SU-DHL-6 (cell line): Measurements from ENCODE around the gene DAAM1.

Source experiments
- EZH2phosphoT487 ChIP-seq: fragments of 200-600 bp; sonication (generic), shearing (Covaris generic); conservative IDR thresholded peaks from 2 replicates; pipeline ENCODE4 v1.6.1; 2018; ENCODE audit warnings: mild to moderate bottlenecking, antibody characterized with exemption, low read length, moderate library complexity, mixed read lengths
- TF ChIP-seq, protein P1 (sequence below): fragments of 200-600 bp; sonication (generic); IDR thresholded peaks from one replicate; pipeline ENCODE4 v1.5.1; 2017; ENCODE audit warnings: antibody characterized with exemption, mild to moderate bottlenecking, low read length, moderate library complexity; ENCODE audit not compliant: insufficient read depth, poor library complexity, severe bottlenecking

DNA sequence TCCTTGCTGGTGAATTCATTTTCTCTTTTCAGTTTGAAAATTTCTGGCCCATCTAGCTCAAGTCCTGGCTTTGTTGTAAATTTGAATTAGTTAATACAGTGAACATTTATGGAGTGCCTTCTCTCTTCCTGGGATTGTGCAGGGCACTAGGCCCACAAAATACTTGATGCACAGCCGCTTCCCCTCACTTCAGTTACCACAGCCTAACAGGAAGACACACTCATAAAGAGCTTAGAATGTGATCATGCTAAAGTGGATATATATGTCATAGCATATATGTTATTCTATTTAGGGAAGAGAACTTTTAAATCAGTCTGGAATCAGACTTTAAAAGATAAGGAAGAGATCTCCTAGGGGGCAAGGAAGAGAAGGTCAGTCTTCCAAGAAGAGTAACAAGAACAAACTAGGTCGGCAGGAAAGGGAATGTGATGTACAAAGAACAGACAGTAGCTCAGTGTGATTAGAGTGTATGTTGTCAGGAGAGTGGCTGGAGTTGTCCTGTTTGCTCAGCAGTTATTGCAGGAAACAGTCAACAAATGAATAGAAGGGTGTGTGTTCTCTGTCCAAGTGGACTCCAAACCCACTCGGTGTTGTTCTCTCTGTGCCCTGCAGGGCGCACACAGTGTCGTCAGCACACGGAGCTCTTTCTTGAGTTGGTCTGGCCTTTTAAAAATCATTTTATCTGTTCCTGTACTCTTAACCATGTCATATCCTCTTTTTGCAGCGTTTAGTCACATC is 74.4 kb downstream of the DAAM1 start:
- TF ChIP-seq EZH2phosphoT487 = no peak
- TF ChIP-seq, protein P1, sequence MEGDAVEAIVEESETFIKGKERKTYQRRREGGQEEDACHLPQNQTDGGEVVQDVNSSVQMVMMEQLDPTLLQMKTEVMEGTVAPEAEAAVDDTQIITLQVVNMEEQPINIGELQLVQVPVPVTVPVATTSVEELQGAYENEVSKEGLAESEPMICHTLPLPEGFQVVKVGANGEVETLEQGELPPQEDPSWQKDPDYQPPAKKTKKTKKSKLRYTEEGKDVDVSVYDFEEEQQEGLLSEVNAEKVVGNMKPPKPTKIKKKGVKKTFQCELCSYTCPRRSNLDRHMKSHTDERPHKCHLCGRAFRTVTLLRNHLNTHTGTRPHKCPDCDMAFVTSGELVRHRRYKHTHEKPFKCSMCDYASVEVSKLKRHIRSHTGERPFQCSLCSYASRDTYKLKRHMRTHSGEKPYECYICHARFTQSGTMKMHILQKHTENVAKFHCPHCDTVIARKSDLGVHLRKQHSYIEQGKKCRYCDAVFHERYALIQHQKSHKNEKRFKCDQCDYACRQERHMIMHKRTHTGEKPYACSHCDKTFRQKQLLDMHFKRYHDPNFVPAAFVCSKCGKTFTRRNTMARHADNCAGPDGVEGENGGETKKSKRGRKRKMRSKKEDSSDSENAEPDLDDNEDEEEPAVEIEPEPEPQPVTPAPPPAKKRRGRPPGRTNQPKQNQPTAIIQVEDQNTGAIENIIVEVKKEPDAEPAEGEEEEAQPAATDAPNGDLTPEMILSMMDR = no peak
